ENCODE results near the gene MEX3D.

GRCh38 chr19:1601613-1602064 lies 33.5 kb upstream of the MEX3D start:
- TF ChIP-seq CTCF (IDR thresholded peaks at IDR 0.05) (no peak), ESRRA (IDR thresholded peaks at IDR 0.05; ENCODE audit: borderline replicate concordance, low read length) (no peak), REST (IDR thresholded peaks at IDR 0.05) (no peak), ELK1 (IDR thresholded peaks at IDR 0.05; ENCODE audit: low read depth, low read length) (no peak), CBX2 (IDR thresholded peaks at IDR 0.05; ENCODE audit: borderline replicate concordance, low read depth) (no peak), EP300 (IDR thresholded peaks at IDR 0.05) (no peak), POLR2A (IDR thresholded peaks at IDR 0.05; ENCODE audit: low read length) (no peak), FOSL2 (IDR thresholded peaks at IDR 0.05) (no peak), FOSL2 (CRISPR knock-in tag; IDR thresholded peaks at IDR 0.05) (no peak), KDM1A (IDR thresholded peaks at IDR 0.05; ENCODE audit: low read depth) (no peak), USF2 (IDR thresholded peaks at IDR 0.05) (no peak)

All from A549 (cell line).